B cell (primary cell): ENCODE results near the gene CTNND1. TPM values are rescaled to one million over a fixed set of nuclear protein-coding genes. Genes with fewer than 3 reads are reported as not detected.

Experiments
- ATAC-seq: fragments of 200-7000 bp; cut with Tn5 transposase; one replicate; pipeline ENCODE4 v1.10.0; 2021; ENCODE audit warnings: low read depth, mild to moderate bottlenecking, moderate number of reproducible peaks, moderate library complexity
- CTCF ChIA-PET: fragments of 350-600 bp; sonication (Branson Sonifier 250); formaldehyde crosslinking; loops from one replicate; lab custom pipeline; 2021; ENCODE audit warnings: antibody characterized with exemption, inconsistent platforms; lab: Charles Lee
- POLR2A ChIA-PET: fragments of 350-600 bp; sonication (Branson Sonifier 250); formaldehyde crosslinking; loops from one replicate; lab custom pipeline; 2021; ENCODE audit warnings: antibody characterized with exemption; lab: Charles Lee
- DNase-seq: peaks from one replicate; pipeline ENCODE4 v3.0.0; 2013
- H2AFZ ChIP-seq: 2 replicates; pipeline ENCODE4 v1.6.1; 2012; ENCODE audit warnings: mild to moderate bottlenecking, low read depth, low read length; ENCODE audit not compliant: insufficient read depth, poor library complexity, severe bottlenecking
- H3K27ac ChIP-seq, 2 donors: 1 replicate in 1 of 2; 2 replicates in 1 of 2; pipeline ENCODE4 v1.5.1; 2012 to 2013; ENCODE audit warnings: low read length in 2 of 2, mild to moderate bottlenecking in 2 of 2, moderate library complexity in 1 of 2
- H3K27me3 ChIP-seq, 4 experiments: fragments of 200-600 bp in 1 of 4; sonication (generic) in 1 of 4; replicated peaks in 1 of 4; 1 replicate in 2 of 4; 2 replicates in 2 of 4; pipeline versions ENCODE4 v1.6.1 to v1.7.0; 2013 to 2016; ENCODE audit warnings: low read length in 3 of 4, mild to moderate bottlenecking in 2 of 4, mixed read lengths in 1 of 4, moderate library complexity in 1 of 4; ENCODE audit not compliant: insufficient read depth in 4 of 4, control insufficient read depth in 3 of 4; ENCODE audit errors: control extremely low read depth in 1 of 4
- H3K36me3 ChIP-seq, 2 experiments: replicated peaks in 1 of 2; 1 replicate in 1 of 2; 2 replicates in 1 of 2; pipeline versions ENCODE4 v1.6.1 to v1.7.1; 2013; ENCODE audit warnings: low read length in 1 of 2; ENCODE audit not compliant: insufficient read depth in 2 of 2, control insufficient read depth in 1 of 2; ENCODE audit errors: control extremely low read depth in 1 of 2, extremely low read depth in 1 of 2
- H3K4me1 ChIP-seq, 2 donors: fragments of 200-600 bp in 1 of 2; sonication (generic) in 1 of 2; 1 replicate in 1 of 2; 2 replicates in 1 of 2; pipeline versions ENCODE4 v1.5.1 to v1.6.1; 2013 to 2017; ENCODE audit warnings: low read length in 2 of 2; ENCODE audit not compliant: control insufficient read depth in 2 of 2, insufficient read depth in 2 of 2
- H3K4me2 ChIP-seq: replicated peaks from 2 replicates; pipeline ENCODE3; 2012; ENCODE audit warnings: mild to moderate bottlenecking, low read depth, low read length; ENCODE audit not compliant: poor library complexity, severe bottlenecking
- H3K4me3 ChIP-seq, 5 experiments: fragments of 200-600 bp in 1 of 5; sonication (generic) in 1 of 5; 1 replicate in 3 of 5; 2 replicates in 2 of 5; pipeline versions ENCODE4 v1.5.1 to v1.7.0; 2011 to 2016; ENCODE audit warnings: low read length in 4 of 5, mild to moderate bottlenecking in 4 of 5, low read depth in 2 of 5, control low read depth in 1 of 5, moderate library complexity in 1 of 5; ENCODE audit not compliant: insufficient read depth in 1 of 5; ENCODE audit errors: control extremely low read depth in 1 of 5, extremely low read depth in 1 of 5
- H3K79me2 ChIP-seq: fragments of 200-600 bp; sonication (generic); one replicate; pipeline ENCODE4 v1.6.0; 2016; ENCODE audit warnings: low read length; ENCODE audit not compliant: control insufficient read depth, insufficient read depth
- H3K9ac ChIP-seq: fragments of 200-600 bp; sonication (generic); 2 replicates; pipeline ENCODE4 v1.6.1; 2017; ENCODE audit warnings: mild to moderate bottlenecking, low read length, moderate library complexity
- H3K9me3 ChIP-seq, 3 donors: one replicate each; pipeline versions ENCODE4 v1.6.1 to v1.7.1; 2013; ENCODE audit warnings: low read length in 2 of 3; ENCODE audit not compliant: control insufficient read depth in 2 of 3, insufficient read depth in 1 of 3; ENCODE audit errors: control extremely low read depth in 1 of 3
- H4K20me1 ChIP-seq: 2 replicates; pipeline ENCODE4 v1.6.0; 2012; ENCODE audit warnings: mild to moderate bottlenecking, low read length; ENCODE audit not compliant: insufficient read depth, control insufficient read depth, poor library complexity, severe bottlenecking
- H3K27ac Mint-ChIP-seq: one replicate; pipeline ENCODE4 v1.8.0; 2021; ENCODE audit warnings: mixed read lengths
- H3K27me3 Mint-ChIP-seq: one replicate; pipeline ENCODE4 v1.8.0; 2021; ENCODE audit warnings: mixed read lengths
- H3K4me1 Mint-ChIP-seq: one replicate; pipeline ENCODE4 v1.8.0; 2021; ENCODE audit warnings: mixed read lengths
- H3K4me3 Mint-ChIP-seq: one replicate; pipeline ENCODE4 v1.8.0; 2021; ENCODE audit warnings: mixed read lengths
- H3K9me3 Mint-ChIP-seq: one replicate; pipeline ENCODE4 v1.8.0; 2022; ENCODE audit warnings: mixed read lengths; ENCODE audit not compliant: insufficient read depth
- CTCF ChIP-seq: fragments of 200-600 bp; IDR thresholded peaks from one replicate; pipeline ENCODE4 v1.8.0; 2022; ENCODE audit warnings: antibody characterized with exemption, mild to moderate bottlenecking
- EZH2 ChIP-seq: IDR thresholded peaks from 2 replicates; pipeline ENCODE4 v1.6.1; 2012; ENCODE audit warnings: borderline replicate concordance, low read depth, mild to moderate bottlenecking, moderate library complexity, low read length; ENCODE audit not compliant: insufficient read depth, poor library complexity, severe bottlenecking
- WGBS: methylation state at CpG from one replicate; pipeline ENCODE4 v1.1.5; 2013; ENCODE audit warnings: missing lambda C conversion rate; ENCODE audit not compliant: insufficient coverage; 5-methylcytosine and 5-hydroxymethylcytosine counted together
- intact Hi-C: fragments of 100-400 bp; cut with micrococcal nuclease; formaldehyde crosslinking; loops from one replicate; pipeline ENCODE4 v1.10.0; 2022
- polyA plus RNA-seq: library from polyadenylated mRNA; depleted of rRNA; stranded (reverse); fragments of >200 nt; gene quantifications from 2 replicates; pipeline ENCODE4 v1.2.3, GENCODE V29; 2012
- total RNA-seq, 2 donors: library from RNA; stranded (reverse); fragments of 120-200 nt in 1 of 2; gene quantifications; 1 replicate in 1 of 2; 2 replicates in 1 of 2; pipeline versions ENCODE4 v1.2.3 to v1.2.4, GENCODE V29; 2013 to 2022

CTNND1 gene
- total and polyA plus RNA-seq, 2 donors (not counting 1 experiment from before 2014, with no cell fraction given), result 12.1 to 54.4 TPM

GRCh38 chr11:57785072-57785471 is 23.5 kb downstream of the CTNND1 start:
- no peaks in the 10 kb centered on the region for H4K20me1 ChIP-seq
- Mint-ChIP-seq H3K4me1 (peaks cover 52% of the 10 kb centered on the region), H3K27ac (peak overlapping the region; percentile 93), H3K27me3 (no peaks in the 10 kb centered on the region), H3K4me3 (peak overlapping the region; percentile 89), H3K9me3 (no peaks in the 10 kb centered on the region)
- H3K4me2 ChIP-seq, result peak overlapping the region; percentile 67
- CTCF ChIA-PET, result interaction anchor here (0.6 to 2.1 kb wide), 7 partner anchors 9 to 36 kb away, joined by 3 to 33 read pairs (median 5); partner anchors contain the start of gene BTBD18
- peak overlapping the region; percentile 48 for H2AFZ ChIP-seq
- H3K9ac ChIP-seq, result peak overlapping the region; percentile 51
- TF ChIP-seq CTCF (no peak), EZH2 (no peak)
- H3K27ac ChIP-seq, result peak overlapping the region; percentile 82 to 89
- peaks cover 58 to 60% of the 10 kb centered on the region in 2 donors for H3K4me1 ChIP-seq
- H3K4me3 ChIP-seq, result peak overlapping the region in 3 of 5 experiments; percentile 13 to 33 (median 27)
- peaks cover 0 to 2% of the 10 kb centered on the region in 2 experiments for H3K36me3 ChIP-seq
- intact Hi-C loops, result no loop called here
- no peaks in the 10 kb centered on the region for H3K27me3 ChIP-seq
- POLR2A ChIA-PET, result interaction anchor here (1.3 to 2.2 kb wide), 2 partner anchors 15 to 43 kb away, joined by 4 to 10 read pairs; partner anchors contain the start of gene SELENOH
- DNase-seq, result peak; percentile 74
- H3K9me3 ChIP-seq, result no peaks in the 10 kb centered on the region
- no CpG with 5 or more reads among the region's 2 CpGs for WGBS
- ATAC-seq, result peak; percentile 84
- peaks cover 80% of the 10 kb centered on the region for H3K79me2 ChIP-seq

DNA sequence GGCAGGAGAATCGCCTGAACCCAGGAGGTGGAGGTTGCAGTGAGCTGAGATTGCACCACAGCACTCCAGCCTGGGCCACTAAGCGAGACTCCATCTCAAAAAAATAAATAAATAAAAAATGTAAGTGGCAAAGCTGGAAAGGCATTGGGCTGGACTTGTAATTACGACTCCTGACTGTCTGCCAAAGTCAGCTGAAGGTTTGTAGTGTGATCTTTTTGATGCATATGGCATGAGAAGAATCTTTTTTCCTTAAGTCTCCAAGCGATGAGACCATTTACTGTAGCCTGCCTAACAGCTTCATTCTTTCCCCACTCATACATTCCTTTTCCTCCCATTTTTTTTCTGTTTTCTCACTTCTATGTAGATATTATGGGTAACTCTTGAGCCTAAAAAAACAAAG is 24.8 kb downstream of the CTNND1 start:
- POLR2A ChIA-PET, result interaction anchor here (2.2 kb wide), 1 partner anchor 45 kb away, joined by 10 read pairs; the partner anchor contains the start of gene SELENOH
- Mint-ChIP-seq H3K4me3 (peak overlapping the region; percentile 74), H3K27ac (peak overlapping the region; percentile 63), H3K9me3 (no peaks in the 10 kb centered on the region), H3K4me1 (peaks cover 59% of the 10 kb centered on the region), H3K27me3 (no peaks in the 10 kb centered on the region)
- H3K27me3 ChIP-seq, result no peaks in the 10 kb centered on the region
- H3K79me2 ChIP-seq, result peaks cover 83% of the 10 kb centered on the region
- ATAC-seq (no peak), DNase-seq (no peak)
- peak overlapping the region in 1 of 2 donors; percentile 89 for H3K27ac ChIP-seq
- peaks cover 64 to 66% of the 10 kb centered on the region in 2 donors for H3K4me1 ChIP-seq
- no CpG with 5 or more reads among the region's 4 CpGs for WGBS
- CTCF ChIA-PET, result interaction anchor here (0.9 kb wide), 1 partner anchor 14 kb away, joined by 4 read pairs; no protein-coding TSS in a partner anchor
- TF ChIP-seq CTCF, result no peak
- no peak for TF ChIP-seq EZH2
- no peak overlapping the region for H2AFZ ChIP-seq
- no peaks in the 10 kb centered on the region for H4K20me1 ChIP-seq
- peak overlapping the region; percentile 10 for H3K4me2 ChIP-seq
- peaks cover 0 to 2% of the 10 kb centered on the region in 2 experiments for H3K36me3 ChIP-seq
- H3K9ac ChIP-seq, result no peak overlapping the region
- no peaks in the 10 kb centered on the region for H3K9me3 ChIP-seq
- intact Hi-C loops, result no loop called here
- no peak overlapping the region for H3K4me3 ChIP-seq
